GM12878 (cell line): Measurements from ENCODE around the gene NKAIN4.

Experiments
- CREB1 ChIP-seq: IDR thresholded peaks from 2 replicates; pipeline ENCODE4 v1.6.1; 2012; ENCODE audit warnings: low read depth, mild to moderate bottlenecking, inconsistent platforms
- TF ChIP-seq, protein P1 (sequence below), 3 experiments: IDR thresholded peaks in 2 of 3; conservative IDR thresholded peaks in 1 of 3; 2 replicates each; pipeline ENCODE4 v1.5.1; 2011; ENCODE audit warnings: low read depth in 3 of 3, low read length in 3 of 3, mild to moderate bottlenecking in 3 of 3, control low read depth in 2 of 3, moderate library complexity in 2 of 3, inconsistent platforms in 1 of 3, mixed read lengths in 1 of 3; ENCODE audit not compliant: control insufficient read depth in 2 of 3, insufficient read depth in 1 of 3; ENCODE audit errors: extremely low read depth in 1 of 3

DNA sequence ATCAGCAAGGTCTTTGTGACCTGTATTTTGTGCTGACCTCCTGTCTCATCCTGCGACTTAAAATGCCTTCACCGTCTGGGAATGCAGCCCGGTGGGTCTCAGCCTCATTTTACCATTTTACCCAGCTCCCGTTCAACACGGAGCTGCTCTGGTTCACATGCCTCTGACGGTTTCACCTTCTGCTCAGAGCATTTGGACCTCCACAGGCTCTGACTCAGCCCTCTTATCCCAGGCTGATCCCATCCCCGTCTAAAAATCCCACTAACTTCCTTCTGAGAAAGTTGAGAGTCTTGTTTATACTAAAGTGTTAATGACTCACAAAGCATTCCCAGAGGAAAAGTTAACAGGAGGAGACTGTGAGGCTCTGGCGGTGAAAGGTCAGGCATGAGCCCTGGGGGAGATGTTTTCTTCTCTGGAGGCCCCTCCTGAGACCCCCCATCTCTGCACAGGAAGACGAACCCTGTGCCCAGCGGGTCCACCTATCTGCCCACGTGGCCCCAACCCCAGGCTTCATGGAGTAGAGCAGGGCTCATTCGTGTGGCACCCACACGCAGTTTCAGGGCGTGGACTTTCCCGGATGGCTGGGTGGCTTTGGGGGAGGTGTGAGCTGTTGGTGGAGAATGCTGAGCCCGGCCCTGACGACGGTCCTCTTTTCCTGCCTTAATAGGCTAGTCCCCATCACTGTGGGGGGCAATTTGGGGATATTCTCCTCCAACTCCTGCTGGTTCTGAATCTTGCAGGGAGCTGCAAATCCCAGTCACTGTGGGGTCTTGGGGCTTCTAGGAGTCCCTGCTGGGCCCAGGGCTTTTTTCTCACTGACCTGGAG is 21.8 kb downstream of the NKAIN4 start:
- TF ChIP-seq, protein P1, sequence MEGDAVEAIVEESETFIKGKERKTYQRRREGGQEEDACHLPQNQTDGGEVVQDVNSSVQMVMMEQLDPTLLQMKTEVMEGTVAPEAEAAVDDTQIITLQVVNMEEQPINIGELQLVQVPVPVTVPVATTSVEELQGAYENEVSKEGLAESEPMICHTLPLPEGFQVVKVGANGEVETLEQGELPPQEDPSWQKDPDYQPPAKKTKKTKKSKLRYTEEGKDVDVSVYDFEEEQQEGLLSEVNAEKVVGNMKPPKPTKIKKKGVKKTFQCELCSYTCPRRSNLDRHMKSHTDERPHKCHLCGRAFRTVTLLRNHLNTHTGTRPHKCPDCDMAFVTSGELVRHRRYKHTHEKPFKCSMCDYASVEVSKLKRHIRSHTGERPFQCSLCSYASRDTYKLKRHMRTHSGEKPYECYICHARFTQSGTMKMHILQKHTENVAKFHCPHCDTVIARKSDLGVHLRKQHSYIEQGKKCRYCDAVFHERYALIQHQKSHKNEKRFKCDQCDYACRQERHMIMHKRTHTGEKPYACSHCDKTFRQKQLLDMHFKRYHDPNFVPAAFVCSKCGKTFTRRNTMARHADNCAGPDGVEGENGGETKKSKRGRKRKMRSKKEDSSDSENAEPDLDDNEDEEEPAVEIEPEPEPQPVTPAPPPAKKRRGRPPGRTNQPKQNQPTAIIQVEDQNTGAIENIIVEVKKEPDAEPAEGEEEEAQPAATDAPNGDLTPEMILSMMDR (IDR thresholded peaks at IDR 0.05 in 2 of 3, conservative IDR thresholded peaks at IDR 0.05 in 1 of 3; ENCODE audit: control insufficient read depth in 2 of 3, extremely low read depth in 1 of 3, insufficient read depth in 1 of 3, low read depth in 3 of 3, low read length in 3 of 3) = no peak
- no peak for TF ChIP-seq CREB1
